ACHN (cell line): ENCODE data around the gene CELA2A.
"Not testable (repeated sequence)": the region's sequence is repeated elsewhere in the genome, so short reads cannot be mapped to it uniquely, and the experiment has no call there.

Source experiments
- DNase-seq: peaks from one replicate; pipeline ENCODE4 v3.0.0-alpha.2; 2015
- in situ Hi-C: cut with HindIII; loops from 2 replicates; pipeline ENCODE4 v1.10.0; 2017; ENCODE audit warnings: low sequenced_read_pairs, low pct_ligation_motif_present, low pct_unique_long_range_greater_than_20kb

The CELA2A gene

DNA sequence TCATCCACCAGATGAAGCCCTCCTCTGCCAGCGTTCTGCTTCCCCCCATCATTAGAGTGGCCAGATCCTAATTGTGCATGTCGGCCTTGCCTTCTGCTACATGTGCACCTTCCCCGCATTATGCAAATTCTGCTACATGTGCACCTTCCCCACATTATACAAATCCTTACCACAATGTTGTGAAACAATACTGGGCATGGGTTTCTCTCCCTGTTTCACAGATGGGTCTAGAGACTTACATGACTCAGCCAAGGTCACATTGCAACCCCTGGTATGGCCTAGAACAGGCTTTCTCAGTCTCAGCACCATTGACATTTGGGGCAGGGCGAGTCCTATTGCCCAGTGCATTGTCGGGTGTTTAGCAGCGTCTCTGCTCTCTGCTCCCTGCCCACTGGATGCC is 1.0 kb upstream of the CELA2A start:
- in situ Hi-C loops: no loop called here
- DNase-seq: no peak

- DNase-seq: no peak
- in situ Hi-C loops: no loop called here
Measured at GRCh38 chr1:15457585-15457984, 1.1 kb downstream of the CELA2A start.

DNA sequence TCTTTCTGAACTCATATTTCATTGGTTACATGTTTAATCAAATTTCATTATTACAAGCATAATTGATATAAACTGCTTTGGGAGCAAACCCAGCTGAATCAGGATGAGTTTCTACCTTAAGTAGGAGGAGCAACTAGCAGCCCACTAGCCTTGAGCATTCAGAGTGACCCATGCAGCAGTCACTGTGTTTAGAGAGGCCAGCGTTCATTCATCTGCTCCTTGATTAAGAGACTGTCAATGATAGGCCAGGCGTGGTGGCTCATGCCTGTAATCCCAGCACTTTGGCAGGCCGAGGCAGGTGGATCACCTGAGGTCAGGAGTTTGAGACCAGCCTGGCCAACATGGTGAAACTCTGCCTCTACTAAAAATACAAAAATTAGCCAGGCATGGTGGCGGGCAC is 1.9 kb downstream of the CELA2A start:
- in situ Hi-C loops, DNase-seq: not testable (repeated sequence)

DNA sequence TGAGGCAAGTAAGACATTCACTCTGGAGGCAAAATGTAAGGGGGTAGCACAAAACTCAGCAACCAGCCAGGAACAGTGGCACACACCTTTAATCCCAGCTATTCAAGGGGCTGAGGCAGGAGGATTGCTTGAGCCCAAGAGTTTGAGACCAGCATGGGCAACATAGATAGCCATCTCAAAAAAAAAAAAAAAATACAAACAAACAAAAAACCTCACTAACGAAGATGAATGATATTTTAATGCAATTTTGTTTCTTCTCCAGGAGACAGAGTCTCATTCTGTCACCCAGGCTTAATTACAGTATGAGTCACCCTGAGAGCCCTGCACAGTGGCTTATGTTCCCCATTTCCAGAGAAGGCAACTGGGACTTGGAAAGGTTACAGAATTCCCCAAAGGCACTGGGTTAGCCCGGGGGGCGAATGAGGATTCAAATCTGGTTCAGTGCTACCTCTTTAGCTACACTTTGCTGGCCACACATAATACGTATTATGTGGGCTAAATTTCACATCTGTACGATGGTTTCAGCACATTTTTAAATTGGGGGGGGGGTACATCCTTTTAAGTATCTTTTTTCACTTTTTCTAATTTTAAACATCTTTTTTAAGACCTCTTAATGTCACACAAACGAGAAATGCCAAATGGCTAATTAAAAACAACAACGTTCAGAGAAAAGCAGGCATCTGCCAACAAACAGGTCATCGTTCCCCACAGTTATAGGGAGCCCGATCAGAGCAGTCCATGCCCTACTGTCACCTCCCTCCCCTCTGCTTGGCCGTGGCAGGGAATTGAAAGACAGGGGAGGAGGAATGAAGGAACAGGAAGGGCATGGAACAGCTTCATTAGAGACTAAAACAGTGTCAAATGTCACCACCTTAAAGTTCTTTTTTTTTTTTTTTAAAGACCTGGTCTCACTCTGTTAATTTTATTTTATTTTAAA is 3.5 kb downstream of the CELA2A start:
- in situ Hi-C loops: no loop called here
- no peak for DNase-seq

GRCh38 chr1:15460708-15461095 is 4.2 kb downstream of the CELA2A start:
- in situ Hi-C loops: no loop called here
- no peak for DNase-seq

GRCh38 chr1:15463064-15463800 is 6.7 kb downstream of the CELA2A start:
- DNase-seq, in situ Hi-C loops: not testable (repeated sequence)

GRCh38 chr1:15463926-15464322 is 7.4 kb downstream of the CELA2A start:
- in situ Hi-C loops, DNase-seq: not testable (repeated sequence)

DNA sequence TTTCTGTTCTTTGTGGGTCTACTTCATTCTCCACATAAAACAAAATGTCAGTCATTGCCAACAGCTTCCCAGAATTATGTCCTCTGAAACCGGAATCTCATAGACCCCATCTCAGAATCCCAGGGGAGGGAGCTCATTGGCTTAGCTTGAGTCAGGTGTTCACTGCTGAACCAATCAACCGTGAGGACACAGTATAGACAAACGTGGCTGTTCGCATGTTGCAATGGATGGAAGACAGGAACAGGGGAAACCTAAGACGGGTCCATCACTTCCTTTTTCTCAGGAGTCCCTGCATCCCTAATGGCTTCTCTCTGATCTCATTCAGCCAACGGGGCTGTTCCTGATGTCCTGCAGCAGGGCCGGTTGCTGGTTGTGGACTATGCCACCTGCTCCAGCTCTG is 9.1 kb downstream of the CELA2A start:
- in situ Hi-C loops: no loop called here
- DNase-seq: no peak

DNA sequence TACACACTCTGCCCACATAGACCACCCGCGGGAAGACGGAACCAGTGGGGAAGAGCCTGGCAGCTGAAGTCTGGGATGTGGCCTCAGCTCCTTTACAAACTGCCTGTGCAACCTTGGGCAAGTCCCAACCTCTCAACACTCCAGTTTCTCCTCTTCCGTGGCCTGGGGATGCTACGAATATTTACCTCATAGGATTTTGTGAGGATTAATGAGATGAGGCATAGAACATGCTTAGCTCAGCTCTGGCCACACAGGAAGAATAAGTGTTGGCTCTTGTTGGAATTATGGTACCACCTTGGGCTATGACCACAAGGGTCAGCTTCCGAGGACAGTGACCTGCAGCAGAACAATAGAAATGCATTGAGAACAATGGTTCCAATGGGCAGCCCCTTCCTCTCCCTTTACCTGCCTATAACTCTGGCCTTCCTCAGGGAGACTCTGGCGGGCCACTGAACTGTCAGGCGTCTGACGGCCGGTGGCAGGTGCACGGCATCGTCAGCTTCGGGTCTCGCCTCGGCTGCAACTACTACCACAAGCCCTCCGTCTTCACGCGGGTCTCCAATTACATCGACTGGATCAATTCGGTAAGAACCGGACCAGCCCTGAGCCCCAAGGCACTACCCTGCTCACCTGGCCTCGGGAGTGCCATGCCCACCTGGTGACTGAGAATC is 10.6 kb downstream of the CELA2A start:
- in situ Hi-C loops, DNase-seq: not testable (repeated sequence)

DNA sequence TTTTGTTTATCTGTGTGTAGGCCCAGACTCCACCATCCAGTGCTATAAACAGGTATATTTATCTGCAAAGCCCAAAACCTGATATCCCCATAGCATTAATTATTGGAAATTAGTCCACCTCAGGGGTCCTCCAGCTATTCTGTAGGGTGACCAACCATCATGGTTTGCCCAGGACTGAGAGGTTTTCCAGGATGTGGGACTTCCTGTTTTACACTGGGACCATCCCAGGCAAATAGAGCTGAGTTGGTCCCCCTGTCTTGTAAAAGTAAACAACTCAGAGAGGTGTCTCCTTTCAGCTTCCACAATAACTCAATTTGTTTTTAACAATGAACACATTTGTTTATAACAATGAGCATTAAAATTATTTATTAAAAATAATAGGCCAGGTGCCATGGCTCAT is 11.6 kb downstream of the CELA2A start:
- no peak for DNase-seq
- in situ Hi-C loops: no loop called here

DNA sequence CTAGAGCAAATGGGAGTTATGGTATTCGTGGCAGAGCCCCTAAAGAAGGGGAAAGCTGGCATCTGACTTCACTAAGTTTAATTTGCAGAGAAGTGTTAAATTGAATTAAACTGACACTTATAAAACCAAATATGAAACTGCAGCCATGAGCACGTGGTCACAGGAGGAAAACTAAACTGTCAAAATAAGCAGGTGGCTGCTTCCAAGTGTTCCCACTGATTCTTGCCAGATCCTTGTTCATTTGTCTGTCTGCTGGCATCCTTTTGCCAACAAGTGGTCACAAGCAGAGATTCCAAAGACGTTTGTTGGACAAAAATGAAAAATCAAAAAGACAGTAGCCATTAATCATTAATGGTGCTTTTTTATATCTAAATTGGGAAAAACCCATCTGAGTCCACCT is 12.8 kb downstream of the CELA2A start:
- no peak for DNase-seq

DNA sequence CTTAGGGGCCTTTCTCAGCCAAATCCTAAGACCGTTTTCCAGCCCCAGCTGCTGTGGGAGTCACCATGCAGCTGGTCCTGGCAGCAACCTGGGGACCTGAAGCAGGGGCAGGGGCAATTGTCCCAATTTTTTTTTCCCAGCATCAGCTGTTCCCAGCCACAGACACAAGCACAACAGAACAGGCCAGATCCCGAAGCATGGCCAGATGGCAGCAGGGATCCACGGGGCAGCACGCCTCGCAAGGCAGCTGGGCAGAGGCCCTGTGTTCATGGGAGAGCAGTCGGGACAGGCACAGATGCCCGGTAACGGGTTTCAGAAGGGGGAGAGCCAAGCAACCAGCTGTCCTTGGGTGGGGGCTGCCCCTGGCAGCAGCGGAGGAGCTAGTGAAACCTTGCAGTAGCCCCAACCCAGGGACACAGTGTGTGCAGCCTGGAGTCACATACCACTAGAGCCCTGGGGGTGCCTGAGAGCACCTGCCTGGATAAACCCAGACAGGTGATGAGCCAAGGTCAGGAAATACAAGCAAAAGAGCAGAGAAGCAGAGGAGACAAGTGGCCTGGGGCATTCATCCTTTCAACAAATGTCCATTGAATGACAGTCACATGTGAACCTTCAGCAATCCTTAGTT is 13.4 kb downstream of the CELA2A start:
- DNase-seq, in situ Hi-C loops: not testable (repeated sequence)

More for the DNA sequence above, 12.8 kb downstream of the CELA2A start:
- in situ Hi-C loops: no loop called here

GRCh38 chr1:15471067-15471466 is 14.5 kb downstream of the CELA2A start:
- in situ Hi-C loops, DNase-seq: not testable (repeated sequence)

DNA sequence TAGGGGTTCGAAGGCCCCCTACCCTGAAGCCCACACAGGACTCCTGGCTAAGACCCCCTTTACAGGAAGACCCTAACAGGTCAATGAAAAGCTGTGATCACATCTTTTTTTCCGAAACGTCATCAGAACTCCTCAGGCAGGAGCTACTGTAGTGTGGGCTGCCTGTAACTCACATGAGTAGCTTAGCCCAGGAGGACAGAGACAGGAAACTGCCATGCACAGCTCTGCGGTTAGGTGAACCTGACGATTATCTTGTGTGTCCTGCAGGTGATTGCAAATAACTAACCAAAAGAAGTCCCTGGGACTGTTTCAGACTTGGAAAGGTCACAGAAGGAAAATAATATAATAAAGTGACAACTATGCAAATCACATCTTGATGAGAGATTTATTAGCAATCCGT is 15.2 kb downstream of the CELA2A start:
- in situ Hi-C loops, DNase-seq: not testable (repeated sequence)

- in situ Hi-C loops: no loop called here
- DNase-seq: no peak
Measured at GRCh38 chr1:15472587-15472986, 16.1 kb downstream of the CELA2A start.

DNA sequence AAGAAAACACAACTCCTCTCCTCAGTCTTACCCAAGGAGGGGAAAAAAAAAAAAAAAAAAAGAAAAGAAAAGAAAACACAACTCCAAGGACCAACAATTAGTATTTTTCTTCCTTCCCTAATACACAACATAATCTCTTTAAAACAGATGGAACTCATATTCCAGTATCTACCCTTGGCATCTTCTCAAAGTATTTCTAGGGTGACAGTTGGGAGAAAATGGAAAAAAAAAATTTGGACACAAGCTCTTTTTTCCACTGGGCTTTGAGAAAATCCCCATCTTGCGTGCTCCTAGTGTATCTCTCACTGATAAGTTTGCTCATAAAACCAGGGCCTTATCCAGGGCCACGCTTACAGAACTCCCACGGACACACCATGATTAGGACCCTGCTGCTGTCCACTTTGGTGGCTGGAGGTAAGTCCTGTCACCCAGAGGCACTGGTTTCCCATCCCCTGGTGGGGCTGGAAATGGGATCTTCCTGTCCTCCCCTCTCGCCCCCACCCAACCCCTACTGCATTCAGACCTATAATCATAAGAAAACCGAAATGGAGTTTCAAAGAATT is 19.3 kb downstream of the CELA2A start, which contains the start of gene CELA2B:
TSS of gene CELA2B (plus strand) at position 353 of the 563 bp plus-strand sequence. CDS start at position 375, 22 bp downstream.
- no peak for DNase-seq
- in situ Hi-C loops: no loop called here

DNA sequence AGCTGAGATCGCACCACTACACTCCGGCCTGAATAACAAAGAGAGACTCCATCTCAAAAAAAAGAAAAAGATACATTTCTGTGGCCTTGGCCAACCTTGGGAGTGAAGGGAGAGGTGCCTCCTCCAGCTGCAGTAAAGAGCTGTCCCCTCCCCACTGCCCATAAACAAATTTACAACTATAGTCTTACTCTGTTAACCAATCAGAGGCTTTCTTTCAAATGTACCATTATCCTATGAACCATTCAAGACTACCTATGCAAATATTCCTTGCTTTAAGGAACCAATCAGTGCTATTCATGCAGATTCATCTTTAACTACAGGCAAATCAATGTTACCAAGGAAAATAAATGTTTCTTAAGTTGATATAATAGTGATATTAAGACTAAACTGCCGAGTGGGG is 20.4 kb downstream of the CELA2A start:
- DNase-seq: no peak
- in situ Hi-C loops: no loop called here

- DNase-seq: no peak
- in situ Hi-C loops: no loop called here
Measured at GRCh38 chr1:15477646-15478212, 21.2 kb downstream of the CELA2A start.
